ENCODE data around the gene CEACAM1. TPM values are rescaled to one million over a fixed set of nuclear protein-coding genes. Genes with fewer than 3 reads are reported as not detected.

Gene CEACAM1
- total RNA-seq, 4 donors from 2014 or later: 5.0 to 146 (median 93.3) TPM

- DNase-seq: no peak
- Histone ChIP-seq H3K27ac (no peak overlapping the region), H3K27me3 (no peaks in the 10 kb centered on the region), H3K9me3 (no peaks in the 10 kb centered on the region), H3K4me1 (peaks cover 0 to 7% (median 0%) of the 10 kb centered on the region in 4 donors), H3K36me3 (peaks cover 0 to 28% (median 0%) of the 10 kb centered on the region in 3 donors), H3K4me3 (no peak overlapping the region)
- TF ChIP-seq, protein P1, sequence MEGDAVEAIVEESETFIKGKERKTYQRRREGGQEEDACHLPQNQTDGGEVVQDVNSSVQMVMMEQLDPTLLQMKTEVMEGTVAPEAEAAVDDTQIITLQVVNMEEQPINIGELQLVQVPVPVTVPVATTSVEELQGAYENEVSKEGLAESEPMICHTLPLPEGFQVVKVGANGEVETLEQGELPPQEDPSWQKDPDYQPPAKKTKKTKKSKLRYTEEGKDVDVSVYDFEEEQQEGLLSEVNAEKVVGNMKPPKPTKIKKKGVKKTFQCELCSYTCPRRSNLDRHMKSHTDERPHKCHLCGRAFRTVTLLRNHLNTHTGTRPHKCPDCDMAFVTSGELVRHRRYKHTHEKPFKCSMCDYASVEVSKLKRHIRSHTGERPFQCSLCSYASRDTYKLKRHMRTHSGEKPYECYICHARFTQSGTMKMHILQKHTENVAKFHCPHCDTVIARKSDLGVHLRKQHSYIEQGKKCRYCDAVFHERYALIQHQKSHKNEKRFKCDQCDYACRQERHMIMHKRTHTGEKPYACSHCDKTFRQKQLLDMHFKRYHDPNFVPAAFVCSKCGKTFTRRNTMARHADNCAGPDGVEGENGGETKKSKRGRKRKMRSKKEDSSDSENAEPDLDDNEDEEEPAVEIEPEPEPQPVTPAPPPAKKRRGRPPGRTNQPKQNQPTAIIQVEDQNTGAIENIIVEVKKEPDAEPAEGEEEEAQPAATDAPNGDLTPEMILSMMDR (IDR thresholded peaks at IDR 0.05): no peak
- no peak for TF ChIP-seq POLR2A (IDR thresholded peaks at IDR 0.05)
These were observed 6.8 kb downstream of the CEACAM1 start for GRCh38 chr19:42521346-42522030.

- no peaks in the 10 kb centered on the region for H3K4me1 ChIP-seq
- H3K9me3 ChIP-seq: no peaks in the 10 kb centered on the region
- H3K27ac ChIP-seq: no peak overlapping the region
- no peak overlapping the region for H3K4me3 ChIP-seq
- peaks cover 0 to 38% (median 0%) of the 10 kb centered on the region in 3 donors for H3K36me3 ChIP-seq
- H3K27me3 ChIP-seq: no peaks in the 10 kb centered on the region
- DNase-seq: no peak
- TF ChIP-seq, protein P1 (IDR thresholded peaks at IDR 0.05): no peak
- no peak for TF ChIP-seq POLR2A (IDR thresholded peaks at IDR 0.05)
These were observed 9.2 kb downstream of the CEACAM1 start for GRCh38 chr19:42519108-42519507.

DNA sequence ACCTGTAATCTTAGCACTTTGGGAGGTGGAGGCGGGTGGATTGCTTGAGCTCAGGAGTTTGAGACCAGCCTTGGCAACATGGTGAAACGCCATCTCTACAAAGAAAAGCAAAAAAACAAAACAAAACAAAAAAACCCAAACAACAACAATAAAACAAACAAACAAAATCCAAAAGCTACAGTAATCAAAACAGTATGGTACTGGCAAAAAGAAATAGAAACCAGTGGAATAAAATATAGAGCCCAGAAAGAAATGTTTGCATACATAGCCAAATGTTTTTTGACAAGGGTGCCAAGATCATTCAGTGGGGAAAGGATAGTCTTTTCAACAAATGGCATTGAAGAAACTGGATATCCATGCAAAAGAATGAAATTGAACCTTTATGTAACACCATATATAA is 11.5 kb downstream of the CEACAM1 start:
- no peak for TF ChIP-seq POLR2A (IDR thresholded peaks at IDR 0.05)
- TF ChIP-seq, protein P1 (IDR thresholded peaks at IDR 0.05): no peak
- Histone ChIP-seq H3K4me3 (no peak overlapping the region), H3K4me1 (peaks cover 0 to 4% (median 0%) of the 10 kb centered on the region in 4 donors), H3K9me3 (no peaks in the 10 kb centered on the region), H3K27me3 (no peaks in the 10 kb centered on the region), H3K27ac (no peak overlapping the region), H3K36me3 (peaks cover 0 to 41% (median 0%) of the 10 kb centered on the region in 3 donors)
- no peak for DNase-seq

DNA sequence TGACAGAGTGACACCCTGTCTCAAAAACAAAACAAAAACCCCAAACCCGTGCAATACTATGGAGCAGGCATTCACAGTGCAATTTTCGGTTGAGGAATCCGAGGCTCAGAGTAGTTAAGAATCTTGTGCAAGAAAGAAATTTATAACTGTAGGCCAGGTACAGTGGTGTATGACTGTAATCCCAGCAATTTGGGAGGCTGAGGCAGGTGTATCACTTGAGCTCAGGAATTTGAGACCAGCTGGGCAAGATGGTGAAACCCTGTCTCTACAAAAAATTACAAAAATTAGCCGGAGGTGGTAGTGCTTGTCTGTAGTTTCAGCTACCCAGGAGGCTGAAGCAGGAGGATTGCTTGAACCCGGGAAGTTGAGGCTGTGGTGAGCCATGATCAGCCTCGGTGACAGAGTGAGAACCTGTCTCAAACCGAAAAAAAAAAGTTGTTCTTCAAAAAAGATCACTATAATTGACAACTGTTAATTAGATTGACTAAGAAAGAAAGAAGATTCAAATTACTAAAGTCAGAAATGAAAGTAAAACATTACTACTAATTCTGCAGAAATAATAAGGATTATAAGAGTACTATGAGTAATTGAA is 12.9 kb downstream of the CEACAM1 start:
- Histone ChIP-seq H3K4me1 (peaks cover 0 to 4% (median 0%) of the 10 kb centered on the region in 4 donors), H3K27me3 (no peaks in the 10 kb centered on the region), H3K9me3 (no peaks in the 10 kb centered on the region), H3K4me3 (no peak overlapping the region), H3K27ac (no peak overlapping the region), H3K36me3 (peaks cover 0 to 41% (median 0%) of the 10 kb centered on the region in 3 donors)
- DNase-seq: no peak
- no peak for TF ChIP-seq POLR2A (IDR thresholded peaks at IDR 0.05)
- TF ChIP-seq, protein P1 (IDR thresholded peaks at IDR 0.05): no peak

- no peak for TF ChIP-seq POLR2A (IDR thresholded peaks at IDR 0.05)
- TF ChIP-seq, protein P1 (IDR thresholded peaks at IDR 0.05): no peak
- no peak for DNase-seq
- Histone ChIP-seq H3K9me3 (no peaks in the 10 kb centered on the region), H3K4me1 (peaks cover 0 to 4% (median 0%) of the 10 kb centered on the region in 4 donors), H3K27me3 (no peaks in the 10 kb centered on the region), H3K4me3 (no peak overlapping the region), H3K36me3 (peaks cover 0 to 39% (median 0%) of the 10 kb centered on the region in 3 donors), H3K27ac (no peak overlapping the region)
These were observed 13.8 kb downstream of the CEACAM1 start for GRCh38 chr19:42514449-42514848.
